ENCODE results near the gene PIAS1.

The PIAS1 gene

DNA sequence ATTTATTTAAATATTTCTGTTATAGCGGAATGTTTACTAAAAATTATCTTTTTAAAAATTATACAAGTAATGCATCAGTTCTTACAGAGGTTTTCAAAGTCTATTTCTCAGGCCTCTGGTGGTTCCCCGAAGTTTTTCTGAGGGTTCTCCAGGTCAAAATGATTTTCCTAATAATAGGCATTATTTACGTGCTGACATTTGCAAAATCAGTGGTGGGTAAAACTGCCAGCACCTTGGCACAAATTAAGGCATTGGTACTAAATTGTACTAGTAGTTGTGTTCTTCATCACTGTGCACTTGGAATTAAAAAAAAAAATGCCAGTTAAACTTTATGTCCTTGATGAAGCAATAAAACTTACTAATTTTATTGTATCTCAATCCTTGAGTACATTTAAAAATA, 9.5 kb downstream of the PIAS1 start:
- DNase-seq (ENCODE audit: low read depth) = no peak

DNA sequence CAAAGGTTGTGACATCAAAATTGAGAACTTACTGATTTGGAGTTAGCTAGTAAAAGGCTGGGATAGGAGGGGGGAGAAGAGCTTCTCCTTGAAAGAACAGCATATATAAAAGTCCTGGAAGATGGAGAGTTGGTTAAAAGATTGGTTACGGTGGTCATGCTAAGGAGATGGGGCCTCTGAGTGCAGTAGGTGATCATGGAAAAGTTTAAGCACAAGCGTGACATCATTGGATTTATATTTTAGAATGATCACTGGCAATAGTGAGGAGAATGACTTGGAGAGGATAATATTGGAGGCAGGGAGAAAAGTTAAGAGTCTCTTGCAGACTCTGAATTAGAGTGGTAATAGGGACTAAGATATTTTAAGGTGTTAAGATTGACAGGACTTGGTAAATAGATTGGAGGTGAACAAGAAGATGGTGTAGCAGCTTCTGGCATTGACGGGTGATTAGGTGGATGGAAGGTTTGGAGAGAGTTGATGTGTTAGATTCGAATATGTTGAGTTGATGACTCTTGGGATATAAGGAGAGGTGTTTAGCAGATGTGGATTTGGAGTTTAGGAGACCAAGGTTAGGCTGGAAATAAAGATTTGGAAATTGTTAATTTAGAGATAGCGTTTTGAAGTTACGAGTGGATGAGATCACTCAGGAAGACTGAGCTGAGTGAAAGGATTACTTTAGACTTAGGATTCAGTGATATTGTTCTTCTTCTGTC, 19.6 kb downstream of the PIAS1 start:
- no peak for DNase-seq (ENCODE audit: low read depth)

DNA sequence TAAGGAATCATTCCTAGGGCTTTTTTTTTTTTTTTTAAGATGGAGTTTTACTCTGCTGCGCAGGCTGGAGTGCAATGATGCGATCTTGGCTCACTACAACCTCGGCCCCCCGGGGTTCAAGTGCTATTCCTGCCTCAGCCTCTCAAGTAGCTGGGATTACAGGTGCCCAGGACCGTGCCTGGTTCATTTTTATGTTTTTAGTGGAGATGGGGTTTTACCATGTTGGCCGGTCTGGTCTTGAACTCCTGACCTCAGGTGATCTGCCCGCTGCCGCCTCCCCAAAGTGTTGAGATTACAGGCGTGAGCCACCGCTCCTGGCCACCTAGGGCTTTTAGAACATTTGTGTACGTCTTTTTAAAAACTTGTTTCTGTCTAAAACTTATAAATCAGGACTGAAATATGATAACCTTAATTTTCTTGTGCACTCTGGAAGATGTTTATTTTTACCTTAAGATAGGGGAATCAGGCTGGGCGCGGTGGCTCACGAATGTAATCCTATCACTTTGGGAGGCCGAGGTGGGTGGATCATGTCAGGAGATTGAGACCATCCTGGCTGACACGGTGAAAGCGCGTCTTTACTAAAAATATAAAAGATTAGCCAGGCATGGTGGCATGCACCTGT, 21.8 kb downstream of the PIAS1 start:
- DNase-seq (ENCODE audit: low read depth) = no peak

DNA sequence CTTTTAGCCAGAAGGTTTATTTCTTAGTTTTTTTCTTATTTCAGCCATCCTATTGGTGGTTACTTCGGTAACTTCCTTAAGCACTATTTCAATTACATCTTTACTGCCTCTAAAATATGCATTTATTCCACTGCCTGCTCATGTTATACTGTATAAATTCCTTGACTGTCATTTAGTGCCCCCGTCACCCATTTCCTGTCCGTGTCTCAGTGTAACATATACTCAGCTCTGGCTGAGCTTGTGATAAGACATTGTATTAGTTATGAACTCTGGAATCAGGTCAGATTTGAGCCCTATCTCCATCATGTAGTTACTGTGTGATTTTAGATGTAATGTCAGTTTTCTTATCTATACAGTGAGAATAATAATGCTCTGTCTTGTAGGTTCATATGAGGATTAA, 24.2 kb downstream of the PIAS1 start:
- DNase-seq (ENCODE audit: low read depth) = no peak

DNA sequence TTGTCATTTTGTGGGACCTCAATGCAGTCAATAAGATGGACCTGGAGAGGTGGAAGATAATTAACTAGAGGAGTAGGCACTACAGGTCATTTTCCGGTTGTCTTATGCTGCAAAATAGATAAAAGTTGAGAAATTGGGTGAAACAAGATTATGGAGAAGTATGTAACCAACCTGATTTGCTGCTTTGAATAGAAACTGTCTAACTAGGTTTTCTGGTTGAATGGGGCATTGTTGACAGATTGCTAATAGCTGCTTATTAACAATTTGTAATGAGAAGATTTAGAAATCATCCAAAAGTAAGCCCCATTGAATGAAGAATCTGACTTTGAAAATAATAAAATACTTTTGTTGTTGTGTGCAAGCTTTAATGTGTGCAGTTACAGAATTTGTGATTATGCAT, 26.2 kb downstream of the PIAS1 start:
- no peak for DNase-seq (ENCODE audit: low read depth)

DNA sequence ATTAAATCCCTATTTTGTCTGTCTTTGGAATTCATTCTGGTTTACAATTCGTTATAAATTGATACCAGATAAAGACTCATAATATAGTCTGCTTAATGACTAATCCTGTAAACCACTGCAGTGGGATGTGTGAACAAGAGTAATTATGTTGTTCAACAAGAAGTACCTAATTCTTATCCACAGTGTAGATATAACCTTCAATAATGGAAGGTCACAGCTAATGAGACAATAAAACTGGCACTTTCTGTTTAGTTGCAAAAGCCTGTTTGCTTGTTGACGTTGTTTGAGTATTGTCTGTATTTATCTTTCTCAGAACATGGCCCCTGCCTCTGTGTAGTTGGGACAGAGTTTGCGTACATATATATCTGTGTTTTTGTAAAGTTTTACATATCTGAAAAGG, 26.7 kb downstream of the PIAS1 start:
- DNase-seq (ENCODE audit: low read depth) = no peak

DNA sequence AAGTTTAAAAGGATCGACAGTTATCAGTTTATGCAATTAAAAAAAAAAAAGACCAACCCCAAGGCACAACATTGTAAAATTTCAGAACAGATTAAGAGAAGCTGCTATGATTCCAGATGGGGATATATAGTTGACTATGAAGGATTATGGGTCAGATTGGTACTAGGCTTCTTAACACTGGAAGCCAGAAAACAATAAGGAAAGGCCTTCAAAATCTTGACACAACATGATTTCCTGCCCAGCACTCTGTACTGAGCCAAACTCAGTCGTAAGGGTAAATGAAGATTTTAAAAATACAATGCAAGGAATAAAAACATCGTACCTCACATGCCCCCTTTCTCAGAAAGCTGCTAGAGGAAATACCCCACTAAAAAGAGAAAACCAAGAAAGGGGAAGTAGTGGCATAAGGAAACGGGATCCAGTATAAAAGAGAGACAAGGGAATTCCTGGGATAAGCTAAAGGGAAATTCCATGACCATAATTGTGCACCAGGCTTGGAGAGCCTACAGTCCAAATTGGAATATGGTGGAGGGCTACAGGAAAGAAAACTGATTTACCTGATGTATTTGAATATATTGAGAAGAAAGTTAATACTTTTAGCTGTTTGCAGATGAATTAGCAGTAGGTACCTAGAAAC, 27.9 kb downstream of the PIAS1 start:
- no peak for DNase-seq (ENCODE audit: low read depth)

DNA sequence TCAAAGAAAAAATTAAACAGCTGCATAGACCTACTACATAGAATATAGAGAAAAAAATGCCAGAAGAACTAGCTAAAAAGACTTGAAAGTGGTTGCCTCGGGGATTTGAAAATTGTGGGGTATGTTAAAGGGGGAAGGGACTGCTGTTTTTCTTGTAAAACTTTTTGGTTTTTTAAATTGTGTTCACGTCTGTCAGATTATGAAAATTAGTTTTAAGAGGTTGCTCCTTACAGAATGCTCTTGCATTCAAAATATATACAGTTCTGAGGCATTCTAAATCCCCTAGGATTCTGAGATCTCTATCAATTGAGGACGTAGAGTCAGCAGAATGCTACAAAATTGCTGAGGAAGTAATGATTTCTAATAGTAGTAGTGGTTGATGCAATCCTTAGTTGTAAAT, 28.6 kb downstream of the PIAS1 start:
- no peak for DNase-seq (ENCODE audit: low read depth)

DNA sequence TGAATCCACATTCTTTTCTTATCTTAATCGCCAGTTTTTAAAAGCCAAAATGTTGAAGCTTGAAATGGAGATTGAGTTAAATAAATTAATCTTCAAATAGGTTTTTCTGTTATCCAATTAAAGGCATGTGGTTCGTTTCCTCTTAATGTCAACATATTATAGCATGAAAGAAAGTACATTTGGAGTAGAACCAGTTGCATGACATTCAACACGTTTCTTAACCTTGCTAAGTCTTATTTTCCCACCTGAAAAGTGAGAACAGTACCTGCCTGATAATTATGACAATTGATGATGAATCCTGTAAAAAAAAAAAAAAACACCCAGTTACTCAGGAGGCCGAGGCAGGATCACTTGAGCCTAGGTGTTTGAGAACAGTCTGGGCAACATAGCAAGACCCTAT, 29.3 kb downstream of the PIAS1 start:
- DNase-seq (ENCODE audit: low read depth) = no peak

DNA sequence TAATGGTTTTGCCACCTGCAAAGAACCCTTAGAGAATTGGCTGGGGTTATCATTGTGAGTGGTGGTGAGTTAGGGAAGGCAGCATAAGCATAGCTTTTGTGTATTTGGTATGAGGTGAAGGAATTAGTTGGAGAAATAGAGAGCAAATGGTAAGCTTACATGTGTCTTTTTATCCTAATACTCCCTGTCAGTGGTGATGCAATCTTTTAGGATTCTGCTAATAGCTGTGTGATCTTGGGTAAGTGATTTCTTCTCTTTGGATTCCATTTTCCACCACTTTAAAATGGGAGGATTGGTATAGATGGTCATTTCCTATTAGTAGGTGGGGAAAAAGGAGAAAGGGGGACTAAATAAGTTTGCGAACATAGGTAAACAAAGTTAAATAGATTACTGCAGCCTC, 30.9 kb downstream of the PIAS1 start:
- DNase-seq (ENCODE audit: low read depth) = peak; percentile 24

DNA sequence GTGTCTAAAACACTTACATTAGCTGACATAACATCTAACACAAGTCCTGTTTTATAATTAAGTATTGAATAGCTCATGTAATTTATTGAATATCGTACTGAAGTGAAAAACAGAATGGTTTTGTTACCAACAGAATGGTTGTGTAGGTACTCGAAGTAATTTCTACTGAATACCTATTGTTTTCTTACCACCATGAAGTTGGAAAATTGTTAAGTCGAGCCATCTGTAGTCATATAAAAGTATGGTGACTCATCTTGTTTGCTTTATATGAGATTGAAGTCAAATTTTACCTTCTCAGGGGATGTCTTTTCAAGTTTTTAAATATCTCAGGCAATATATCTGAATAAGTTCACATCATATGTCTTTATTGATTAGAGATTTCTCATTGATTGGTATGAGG, 37.6 kb downstream of the PIAS1 start:
- DNase-seq (ENCODE audit: low read depth) = no peak

DNA sequence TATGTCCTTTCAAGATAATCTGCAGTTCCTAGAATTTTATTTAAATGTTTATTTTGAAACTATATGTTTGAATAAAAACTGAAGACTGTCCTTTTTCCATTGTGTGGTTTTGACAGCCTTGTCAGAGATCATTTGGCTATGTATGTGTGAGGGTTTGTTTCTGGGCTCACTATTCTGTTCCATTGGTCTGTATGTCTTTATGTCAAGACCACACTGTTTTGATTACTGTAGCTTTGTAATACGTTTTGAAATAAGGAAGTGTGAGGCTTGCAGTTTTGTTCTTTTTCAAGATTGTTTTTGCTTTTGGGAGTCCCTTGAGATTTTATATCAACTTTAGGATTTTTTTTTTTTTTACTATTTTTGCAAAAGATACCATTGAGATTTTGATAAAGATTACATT, 42.0 kb downstream of the PIAS1 start:
- DNase-seq (ENCODE audit: low read depth) = no peak

DNA sequence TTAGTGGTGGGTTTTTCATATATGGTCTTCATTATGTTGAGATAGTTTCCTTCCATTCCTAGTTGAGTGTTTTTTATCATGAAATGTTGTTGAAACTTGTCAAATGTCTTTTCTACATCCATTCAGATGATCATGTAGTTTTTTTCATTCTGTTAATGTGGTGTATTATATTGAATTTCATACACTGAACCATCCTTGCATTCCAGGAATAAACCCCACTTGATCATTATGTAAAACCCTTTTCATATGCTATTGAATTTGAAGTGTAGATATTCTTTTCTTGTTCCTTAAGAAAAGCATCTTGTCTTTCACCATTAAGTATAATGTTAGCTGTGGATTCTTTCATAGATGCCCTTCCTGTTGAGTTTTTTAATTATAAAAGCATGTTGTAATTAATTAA, 42.9 kb downstream of the PIAS1 start:
- DNase-seq (ENCODE audit: low read depth) = peak; percentile 8

DNA sequence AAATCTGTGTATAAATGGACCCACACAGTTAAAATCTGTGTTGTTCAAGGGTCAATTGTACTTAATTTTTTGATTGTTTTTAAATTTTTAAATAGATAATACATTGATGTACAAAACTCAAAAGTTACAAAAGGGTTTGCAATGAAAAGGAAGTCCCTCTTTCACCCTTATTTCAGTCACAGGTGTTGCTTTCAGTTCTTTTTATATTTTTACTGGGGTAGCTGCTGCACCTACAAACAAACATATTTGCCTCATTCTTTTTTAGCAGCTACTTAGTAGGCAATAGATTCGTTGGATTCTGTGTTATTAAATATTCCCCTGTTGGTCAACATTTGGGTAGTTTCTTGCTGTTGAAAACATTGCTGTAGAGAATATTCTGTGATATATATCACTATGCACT, 44.4 kb downstream of the PIAS1 start:
- no peak for DNase-seq (ENCODE audit: low read depth)

DNA sequence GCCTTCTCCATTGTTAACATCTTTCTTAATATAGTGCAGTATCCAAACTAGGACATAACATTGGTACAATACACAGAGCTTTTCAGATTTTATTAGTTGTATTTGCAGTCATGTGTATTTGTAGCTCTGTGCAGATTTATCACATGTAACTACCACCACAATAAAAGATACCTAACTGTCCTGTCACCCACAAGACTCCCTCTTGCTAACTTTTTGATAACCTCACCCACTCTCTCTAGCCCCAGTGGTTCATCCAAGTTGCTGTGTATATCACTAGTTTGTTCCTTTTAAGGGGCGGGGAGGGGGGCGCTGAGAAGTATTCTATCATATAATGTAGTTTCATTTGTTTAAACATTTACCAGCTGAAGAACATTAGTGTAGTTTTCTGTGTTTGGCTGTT, 46.1 kb downstream of the PIAS1 start:
- DNase-seq (ENCODE audit: low read depth) = no peak

DNA sequence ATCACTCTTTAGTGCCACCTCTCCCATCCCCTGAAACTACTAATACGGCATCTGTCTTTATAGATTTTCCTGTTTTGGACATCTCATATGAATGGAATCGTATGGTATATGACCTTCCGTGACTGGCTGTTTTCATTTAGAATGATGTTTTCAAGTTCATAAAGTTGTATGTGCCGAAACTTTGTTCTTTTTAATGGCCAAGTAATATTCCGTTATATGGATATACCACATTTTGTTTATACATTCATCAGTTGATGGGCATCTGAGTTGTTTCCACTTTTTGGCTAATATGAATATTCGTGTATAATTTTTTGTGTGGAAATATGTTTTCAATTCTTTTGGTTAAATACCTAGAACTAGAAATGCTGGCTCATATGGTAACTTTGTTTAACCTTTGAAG, 49.5 kb downstream of the PIAS1 start:
- no peak for DNase-seq (ENCODE audit: low read depth)

DNA sequence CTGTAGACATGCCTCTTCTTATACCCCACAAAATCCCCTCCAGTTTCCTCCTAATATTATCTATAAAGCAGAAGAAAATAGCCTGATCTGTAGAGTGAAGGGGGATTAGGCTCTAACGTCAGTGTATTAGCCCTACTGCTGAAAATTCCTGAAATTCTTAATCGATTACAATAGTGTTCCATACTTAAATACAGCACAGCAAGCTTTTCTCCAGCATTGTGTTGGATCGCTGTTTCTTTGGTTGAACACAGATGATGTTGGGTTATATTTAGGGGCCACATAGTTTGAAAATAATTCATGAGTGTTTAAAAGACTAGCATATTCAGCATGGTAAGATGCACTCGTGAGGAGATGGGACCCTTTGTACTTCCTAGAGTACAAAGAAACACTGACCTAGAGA, 52.5 kb downstream of the PIAS1 start:
- DNase-seq (ENCODE audit: low read depth) = peak; percentile 15

DNA sequence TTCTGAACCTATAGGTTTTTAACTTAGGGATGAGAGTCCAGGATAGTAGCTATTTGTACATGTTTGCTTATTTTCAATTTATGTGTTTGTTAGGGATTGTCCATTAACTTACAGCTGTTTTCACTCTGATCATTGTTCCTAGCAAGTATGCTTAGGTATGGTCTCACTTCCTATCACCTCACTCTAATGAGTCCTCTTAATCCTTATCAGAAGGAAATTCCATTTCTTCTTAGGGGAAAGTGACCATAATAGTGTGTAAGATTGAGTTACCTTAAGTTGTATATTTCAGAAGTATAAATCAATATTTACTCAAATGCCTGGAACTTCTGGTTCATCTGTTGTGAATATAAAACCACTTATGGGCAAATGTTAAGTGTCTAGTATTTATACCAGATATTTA, 53.0 kb downstream of the PIAS1 start:
- no peak for DNase-seq (ENCODE audit: low read depth)

DNA sequence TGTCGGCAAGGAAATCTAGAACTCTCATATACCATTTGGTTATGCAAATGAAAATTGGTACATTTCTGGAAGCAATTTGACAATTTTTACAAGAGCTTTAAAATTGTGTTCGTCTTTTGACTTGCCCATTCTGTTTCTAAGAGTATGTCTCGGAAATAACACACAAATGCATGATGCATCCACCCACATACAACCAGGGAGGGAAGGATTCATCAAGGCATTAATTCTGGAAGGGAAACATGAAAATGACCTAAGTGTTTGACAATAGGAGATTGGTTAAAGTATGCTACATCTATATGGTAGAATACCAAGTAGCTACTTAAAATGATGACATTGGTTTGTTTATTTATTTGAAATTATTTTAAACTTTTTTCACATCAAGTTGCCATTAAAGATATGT, 58.6 kb downstream of the PIAS1 start:
- DNase-seq (ENCODE audit: low read depth) = peak; percentile 10

DNA sequence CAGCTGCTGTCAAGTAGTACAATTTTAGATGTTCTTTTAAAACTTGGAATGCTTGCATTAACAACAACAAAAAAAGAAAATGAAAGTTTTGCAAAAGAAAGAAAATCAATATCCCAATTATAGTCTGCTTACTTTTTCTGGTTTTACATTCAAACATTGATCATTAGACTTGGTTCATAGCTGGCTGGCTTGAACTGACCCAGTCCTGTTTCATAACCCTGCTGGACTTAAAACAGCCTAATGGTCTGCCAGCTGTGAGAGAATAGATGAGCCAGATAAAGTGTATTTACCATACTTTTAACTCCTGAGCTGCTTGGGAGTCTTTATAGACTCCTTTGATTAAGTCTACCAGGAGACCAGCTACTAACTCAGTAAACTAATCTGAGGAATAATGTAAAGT, 59.2 kb downstream of the PIAS1 start:
- peak; percentile 44 for DNase-seq (ENCODE audit: low read depth)

DNA sequence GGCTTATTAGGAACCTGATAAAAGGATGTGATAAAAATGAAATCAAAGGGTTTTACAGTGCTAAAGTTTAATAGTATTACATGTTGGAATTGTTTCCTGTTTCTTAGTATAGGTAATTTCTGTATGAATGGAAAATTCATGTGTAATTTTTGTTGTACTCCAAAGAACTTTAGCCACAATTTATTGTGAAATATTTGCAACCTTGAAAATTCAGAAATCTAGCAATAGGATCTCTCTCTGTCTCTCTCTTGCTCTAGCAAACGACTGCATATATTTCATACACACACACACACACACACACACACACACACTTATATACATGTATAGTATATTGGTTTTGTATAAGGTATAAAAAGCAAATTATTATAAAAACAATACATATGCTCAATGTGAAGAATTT, 59.6 kb downstream of the PIAS1 start:
- peak; percentile 38 for DNase-seq (ENCODE audit: low read depth)

DNA sequence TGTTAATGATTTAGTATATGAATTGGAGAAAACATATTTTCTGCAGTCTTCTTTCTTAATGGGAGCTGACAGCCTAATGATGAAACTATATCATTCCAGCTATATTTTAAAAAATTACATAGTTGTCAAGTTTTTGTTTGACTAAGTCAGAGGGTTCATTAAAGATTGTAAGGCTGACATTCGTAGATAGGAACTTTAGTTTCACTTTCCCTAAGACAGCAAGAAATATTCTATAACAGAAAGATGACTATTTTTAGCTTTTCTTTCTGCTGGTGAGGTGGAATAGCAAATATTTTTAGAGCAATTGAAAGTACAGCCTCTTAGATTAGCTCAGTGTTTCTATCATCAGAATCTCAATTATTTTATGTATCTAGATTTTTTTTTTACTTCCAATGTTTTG, 60.2 kb downstream of the PIAS1 start:
- DNase-seq (ENCODE audit: low read depth) = peak; percentile 50

DNA sequence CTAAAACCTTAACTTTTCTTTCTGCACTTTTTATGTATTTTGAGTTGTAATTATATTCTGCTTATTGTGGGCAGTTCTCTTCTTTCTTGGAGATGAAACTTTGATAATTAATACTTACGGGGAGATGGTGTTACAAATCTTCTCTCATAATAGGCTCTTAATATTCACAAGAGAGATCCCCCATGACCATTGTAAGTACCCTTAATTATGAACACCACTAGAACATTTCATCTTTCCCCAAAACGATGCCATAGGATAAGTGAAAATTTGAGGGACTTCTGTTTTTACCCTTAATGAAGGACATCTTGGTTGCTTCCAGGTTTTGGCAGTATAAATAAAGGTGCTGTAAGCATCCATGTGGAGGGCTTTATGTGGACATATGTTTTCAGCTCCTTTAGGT, 60.7 kb downstream of the PIAS1 start:
- no peak for DNase-seq (ENCODE audit: low read depth)

DNA sequence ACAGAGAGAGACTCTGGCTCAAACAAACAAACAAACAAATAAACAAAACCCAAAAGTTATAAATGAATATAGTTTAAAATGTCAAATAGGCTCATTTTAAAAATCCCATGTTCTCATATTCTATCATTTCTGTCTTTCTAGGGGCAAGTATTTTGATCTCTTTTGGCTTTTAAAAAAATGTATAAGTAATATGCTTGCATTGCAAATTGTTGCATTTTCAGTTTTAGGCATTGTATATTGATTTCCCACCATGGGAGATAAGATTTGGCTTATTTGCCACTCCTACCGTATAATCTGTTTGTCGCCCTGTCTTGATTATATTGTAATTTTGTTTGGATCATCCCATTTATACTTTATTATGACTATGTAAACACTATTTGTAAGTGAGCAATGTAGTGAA, 70.6 kb downstream of the PIAS1 start:
- DNase-seq (ENCODE audit: low read depth) = no peak
